ENCODE data around the gene PCDH15.

DNA sequence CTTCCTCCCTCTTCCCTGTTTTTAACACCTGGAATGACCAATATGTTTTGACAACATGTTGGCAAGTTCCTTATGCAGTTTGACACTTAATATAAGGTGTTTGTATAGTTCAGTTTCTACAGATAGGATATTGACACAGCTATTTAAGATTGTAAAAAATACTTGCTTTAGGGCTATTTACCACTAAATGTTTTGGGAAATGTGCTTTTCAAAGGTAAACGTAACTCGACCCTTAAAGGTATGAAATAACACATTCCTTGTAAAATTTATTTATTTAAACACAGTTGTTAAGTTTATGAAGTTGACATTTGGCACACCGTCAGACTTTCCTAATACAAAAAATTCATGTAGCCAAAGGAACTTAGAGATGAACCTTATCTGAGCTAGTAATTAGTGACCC, 817.6 kb downstream of the PCDH15 start:
- no peak for TF ChIP-seq POLR2A (IDR thresholded peaks at IDR 0.05)
- TF ChIP-seq, protein P1, sequence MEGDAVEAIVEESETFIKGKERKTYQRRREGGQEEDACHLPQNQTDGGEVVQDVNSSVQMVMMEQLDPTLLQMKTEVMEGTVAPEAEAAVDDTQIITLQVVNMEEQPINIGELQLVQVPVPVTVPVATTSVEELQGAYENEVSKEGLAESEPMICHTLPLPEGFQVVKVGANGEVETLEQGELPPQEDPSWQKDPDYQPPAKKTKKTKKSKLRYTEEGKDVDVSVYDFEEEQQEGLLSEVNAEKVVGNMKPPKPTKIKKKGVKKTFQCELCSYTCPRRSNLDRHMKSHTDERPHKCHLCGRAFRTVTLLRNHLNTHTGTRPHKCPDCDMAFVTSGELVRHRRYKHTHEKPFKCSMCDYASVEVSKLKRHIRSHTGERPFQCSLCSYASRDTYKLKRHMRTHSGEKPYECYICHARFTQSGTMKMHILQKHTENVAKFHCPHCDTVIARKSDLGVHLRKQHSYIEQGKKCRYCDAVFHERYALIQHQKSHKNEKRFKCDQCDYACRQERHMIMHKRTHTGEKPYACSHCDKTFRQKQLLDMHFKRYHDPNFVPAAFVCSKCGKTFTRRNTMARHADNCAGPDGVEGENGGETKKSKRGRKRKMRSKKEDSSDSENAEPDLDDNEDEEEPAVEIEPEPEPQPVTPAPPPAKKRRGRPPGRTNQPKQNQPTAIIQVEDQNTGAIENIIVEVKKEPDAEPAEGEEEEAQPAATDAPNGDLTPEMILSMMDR (IDR thresholded peaks at IDR 0.05), result no peak
